T-helper 1 cell (primary cell): ENCODE data around the gene DECR2.
"Not testable (repeated sequence)": the region's sequence is repeated elsewhere in the genome, so short reads cannot be mapped to it uniquely, and the experiment has no call there.

Experiments
- DNase-seq, 5 donors: peaks; one replicate each; pipeline ENCODE4 v3.0.0-alpha.2; 2012 to 2020

DECR2 gene

DNA sequence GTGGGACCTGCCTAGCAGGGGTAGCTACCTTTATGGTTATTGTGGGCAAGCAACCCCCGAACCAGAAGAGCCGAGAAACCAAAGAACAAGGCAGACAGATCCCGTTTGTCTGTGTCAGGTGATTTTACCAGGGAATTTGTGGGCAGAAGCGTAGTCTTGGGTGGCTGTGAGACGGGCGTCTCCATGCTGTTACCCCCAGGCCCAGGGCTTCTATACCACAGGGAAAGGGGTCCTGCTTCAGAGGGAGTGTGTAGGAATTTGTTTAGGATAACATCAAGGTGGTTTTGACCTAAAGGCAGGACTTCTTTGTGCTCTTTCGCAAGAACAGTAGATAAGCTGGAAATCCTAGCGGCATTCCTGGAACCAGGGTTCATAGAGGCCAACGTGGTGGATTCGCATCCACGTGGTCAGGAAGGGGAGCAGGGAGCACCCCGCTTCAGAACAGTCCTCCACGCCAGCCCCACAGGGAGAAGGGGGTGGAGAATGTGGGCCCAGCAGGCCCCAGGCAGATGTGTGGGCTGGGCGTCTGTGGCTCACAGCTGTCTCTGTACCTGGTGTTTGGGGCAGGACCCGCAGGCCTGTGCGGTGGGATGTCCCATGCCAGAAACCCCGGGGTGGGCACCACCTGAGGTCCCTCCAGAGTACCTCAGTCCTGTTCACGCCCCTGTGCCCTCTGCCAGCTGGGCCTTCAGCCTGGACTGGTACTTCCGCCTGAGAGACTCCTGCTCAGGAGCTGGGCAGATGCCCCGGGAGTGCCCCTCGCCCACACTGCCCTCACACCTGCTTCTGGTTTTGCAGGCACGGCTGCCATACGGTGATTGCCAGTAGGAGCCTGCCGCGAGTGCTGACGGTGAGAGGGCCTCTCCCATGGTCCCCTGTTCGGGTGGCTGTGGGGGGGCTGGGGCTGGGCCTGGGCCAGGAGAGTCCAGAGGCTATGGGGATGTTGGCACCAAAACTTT is 4.1 kb downstream of the DECR2 start:
- no peak for DNase-seq

GRCh38 chr16:407253-407652 is 5.6 kb downstream of the DECR2 start:
- no peak for DNase-seq

GRCh38 chr16:410516-411178 is 9.0 kb downstream of the DECR2 start:
- no peak for DNase-seq

DNA sequence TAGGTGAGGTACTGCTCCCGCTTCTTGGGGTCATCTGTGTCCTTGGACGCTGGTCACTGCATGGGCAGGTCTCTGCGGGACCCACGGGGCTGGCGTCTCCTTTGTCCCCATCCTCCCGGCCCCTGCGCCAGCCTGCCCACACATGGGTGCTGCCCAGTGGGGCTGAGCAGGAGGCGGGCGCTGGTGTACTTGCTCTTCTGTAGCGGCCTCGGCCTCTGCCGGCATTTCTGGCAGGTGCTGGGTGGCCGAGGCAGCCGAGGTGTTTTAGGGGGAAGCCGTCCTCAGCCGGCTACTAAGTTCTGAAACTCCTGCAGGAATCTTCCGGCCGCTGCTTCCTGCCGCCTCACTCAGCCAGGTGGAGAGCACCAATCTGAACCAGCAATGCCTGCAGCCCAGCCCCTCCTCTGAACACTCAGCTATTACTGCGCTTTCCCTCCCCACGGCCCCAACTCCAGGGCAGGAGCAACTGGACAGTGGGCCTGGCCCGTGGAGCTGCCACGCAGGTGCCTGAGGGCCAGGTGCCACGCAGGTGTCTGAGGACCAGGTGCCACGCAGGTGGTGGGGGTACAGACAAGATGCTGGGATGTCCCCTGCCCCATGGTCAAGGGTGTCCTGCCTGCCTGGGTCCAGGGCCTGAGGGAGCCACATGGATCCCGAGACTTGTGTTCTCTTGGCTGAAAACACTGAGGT is 10.0 kb downstream of the DECR2 start:
- DNase-seq, result no peak

DNA sequence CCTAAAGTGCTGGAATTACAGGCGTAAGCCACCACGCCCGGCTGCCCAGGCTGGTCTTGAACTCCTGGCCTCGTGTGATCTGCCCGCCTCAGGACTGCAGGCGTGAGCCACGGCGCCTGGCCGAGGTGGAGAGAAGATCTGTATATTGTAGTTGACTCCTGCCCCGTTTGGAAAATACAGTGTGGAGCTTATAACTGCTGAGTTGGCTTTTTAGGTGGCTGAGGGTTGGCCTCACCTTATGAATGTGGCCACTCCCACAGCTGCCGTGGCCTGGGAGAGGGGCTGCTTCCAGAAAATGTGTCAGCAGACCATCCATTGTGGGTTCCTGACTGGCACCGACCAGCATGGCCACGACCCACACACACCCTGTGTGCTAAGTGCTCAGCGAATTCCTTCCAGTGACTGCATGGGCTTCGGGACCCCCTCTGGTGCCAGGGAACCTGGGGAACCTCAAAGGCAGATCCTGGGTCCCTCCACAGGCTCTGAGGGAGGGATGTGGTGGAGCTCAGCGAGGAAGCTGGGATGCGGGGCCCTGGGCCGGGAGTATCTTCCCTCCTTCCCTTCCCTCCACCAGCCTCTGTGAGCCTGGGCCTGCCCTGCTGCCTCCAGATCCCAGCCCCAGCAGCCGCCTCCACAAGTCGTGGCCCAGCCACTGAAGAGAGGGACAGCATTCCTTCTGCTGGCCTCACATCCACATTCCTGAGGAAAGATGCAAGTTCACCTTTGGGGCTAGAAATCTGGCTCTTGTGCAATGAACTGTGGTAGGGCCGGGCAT is 12.9 kb downstream of the DECR2 start:
- DNase-seq, result no peak

DNA sequence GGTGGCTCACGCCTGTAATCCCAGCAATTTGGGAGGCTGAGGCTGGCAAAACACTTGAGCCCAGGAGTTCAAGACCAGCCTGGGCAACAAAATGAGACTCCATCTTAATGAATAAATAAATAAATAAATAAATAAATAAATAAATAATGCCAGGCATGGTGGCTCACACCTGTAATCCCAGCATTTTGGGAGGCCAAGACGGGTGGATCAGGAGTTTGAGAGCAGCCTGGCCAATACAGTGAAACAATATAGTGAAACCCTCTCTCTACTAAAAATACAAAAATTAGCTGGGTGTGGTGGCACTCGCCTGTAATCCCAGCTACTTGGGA is 13.4 kb downstream of the DECR2 start:
- not testable (repeated sequence) for DNase-seq

- DNase-seq, result not testable (repeated sequence)
Measured at GRCh38 chr16:422179-422578, 20.5 kb downstream of the DECR2 start.

DNA sequence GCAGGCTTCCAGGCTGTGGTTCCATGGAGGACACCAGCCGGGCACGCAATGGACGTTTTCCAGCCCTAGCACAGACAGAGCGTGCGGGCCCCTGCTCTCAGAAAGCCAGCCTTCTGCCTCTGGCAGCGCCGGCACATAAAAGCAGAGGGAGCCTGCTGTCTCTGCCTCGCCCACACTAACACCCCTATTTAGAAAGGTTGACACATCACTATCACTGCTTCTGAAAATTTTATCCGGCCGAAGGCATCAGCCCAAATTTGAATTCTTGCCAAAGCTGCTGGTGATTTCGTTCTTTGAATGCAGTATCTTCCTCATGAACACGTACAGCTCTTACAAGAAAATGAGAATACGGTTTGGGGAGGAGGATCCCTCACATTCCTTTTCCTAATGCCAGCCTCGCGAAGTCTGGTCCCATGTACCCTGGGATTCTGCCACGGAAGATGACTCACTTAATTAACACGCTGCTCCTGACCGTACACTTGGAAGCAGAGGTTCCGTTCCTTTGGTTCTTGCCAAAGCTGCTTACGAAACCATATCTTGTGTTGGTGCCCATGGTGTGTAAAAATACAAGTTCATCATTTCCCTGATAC is 22.4 kb downstream of the DECR2 start:
- no peak for DNase-seq

DNA sequence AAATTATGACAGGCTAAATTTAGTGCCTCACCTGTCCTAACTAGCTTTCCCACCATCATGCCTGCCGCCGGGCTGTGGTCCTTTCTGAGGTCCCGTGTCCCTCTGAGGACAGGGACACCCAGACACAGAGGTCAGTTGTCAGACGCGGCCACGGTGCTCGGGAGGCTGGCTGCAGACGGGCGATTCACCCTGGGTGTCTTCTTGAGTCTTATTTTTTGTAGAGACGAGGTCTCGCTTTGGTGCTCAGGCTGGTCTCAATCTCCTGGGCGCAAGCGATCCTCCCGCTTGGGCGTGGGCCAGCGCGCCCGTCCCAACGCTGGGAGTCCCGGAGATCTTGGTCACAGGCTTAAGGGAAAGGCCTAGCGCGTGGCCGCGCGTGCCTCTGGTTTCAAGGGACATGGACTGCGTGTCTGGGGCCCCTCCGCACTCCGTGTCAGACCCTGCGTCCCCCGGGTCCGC is 23.0 kb downstream of the DECR2 start:
- DNase-seq, result no peak

DNA sequence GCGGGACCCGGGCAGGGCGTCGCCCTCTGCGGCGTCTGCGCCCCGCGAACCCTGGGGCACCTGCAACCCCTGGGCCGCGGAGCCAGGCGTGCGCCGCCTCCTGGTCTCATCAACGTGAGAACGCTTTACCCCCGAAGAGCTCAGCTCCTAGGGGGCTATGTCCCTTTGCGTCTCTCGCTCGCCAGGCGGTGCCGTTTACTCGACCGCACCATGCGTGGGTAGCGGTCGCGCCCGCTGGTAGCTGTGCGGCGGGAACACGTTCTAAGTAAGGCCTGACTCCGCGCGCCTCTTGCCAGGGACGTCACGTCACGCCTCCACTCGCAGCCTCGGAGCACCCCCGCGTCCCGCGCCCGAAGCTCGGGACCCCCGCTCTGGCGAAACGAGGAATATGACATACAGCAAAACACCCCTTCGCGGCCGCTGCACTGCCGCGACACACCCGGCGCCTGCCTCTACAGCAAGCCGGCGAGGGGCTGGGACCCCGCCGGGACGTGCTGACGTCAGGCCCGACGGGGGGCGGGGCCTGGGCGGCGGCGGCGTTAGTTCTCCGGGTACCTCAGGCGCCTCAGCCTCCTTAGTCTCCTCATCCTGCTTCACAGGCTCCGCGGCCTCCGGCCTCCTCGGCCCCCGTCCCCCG is 23.5 kb downstream of the DECR2 start, which contains the start of gene RAB11FIP3:
Gene RAB11FIP3 (plus strand): TSS at position 568 of the 637 bp plus-strand sequence. CDS start 358 bp downstream, outside the sequence.
- peak; percentile 63 to 89 (median 71) for DNase-seq

- DNase-seq, result peak in 1 of 5 donors; percentile 55
Measured at GRCh38 chr16:425740-426114, 24.0 kb downstream of the DECR2 start.

DNA sequence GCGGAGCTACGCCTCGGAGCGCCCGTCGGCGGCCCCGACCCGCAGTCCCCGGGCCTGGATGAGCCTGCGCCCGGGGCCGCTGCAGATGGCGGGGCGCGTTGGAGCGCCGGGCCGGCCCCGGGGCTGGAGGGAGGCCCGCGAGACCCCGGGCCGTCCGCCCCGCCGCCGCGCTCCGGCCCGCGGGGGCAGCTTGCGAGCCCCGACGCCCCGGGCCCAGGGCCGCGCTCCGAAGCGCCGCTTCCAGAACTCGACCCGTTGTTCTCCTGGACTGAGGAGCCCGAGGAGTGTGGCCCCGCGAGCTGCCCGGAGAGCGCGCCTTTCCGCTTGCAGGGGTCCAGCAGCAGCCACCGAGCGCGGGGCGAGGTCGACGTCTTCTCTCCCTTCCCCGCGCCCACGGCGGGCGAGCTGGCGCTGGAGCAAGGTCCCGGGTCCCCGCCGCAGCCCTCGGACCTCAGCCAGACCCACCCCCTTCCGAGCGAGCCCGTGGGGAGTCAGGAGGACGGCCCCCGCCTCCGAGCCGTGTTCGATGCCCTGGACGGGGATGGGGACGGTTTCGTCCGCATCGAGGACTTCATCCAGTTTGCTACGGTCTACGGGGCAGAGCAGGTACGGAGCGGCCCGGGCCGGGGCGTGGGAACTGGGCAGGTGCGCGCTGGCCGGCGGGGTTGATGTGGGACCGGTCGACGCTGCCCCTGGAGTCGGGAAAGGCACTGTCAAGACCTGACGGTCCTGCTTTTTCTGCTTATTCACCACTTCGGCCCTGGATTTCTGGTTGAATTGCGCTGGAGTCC is 24.6 kb downstream of the DECR2 start:
- no peak for DNase-seq

- no peak for DNase-seq
Measured at GRCh38 chr16:426906-427249, 25.2 kb downstream of the DECR2 start.

- DNase-seq, result no peak
Measured at GRCh38 chr16:427250-427649, 25.6 kb downstream of the DECR2 start.

DNA sequence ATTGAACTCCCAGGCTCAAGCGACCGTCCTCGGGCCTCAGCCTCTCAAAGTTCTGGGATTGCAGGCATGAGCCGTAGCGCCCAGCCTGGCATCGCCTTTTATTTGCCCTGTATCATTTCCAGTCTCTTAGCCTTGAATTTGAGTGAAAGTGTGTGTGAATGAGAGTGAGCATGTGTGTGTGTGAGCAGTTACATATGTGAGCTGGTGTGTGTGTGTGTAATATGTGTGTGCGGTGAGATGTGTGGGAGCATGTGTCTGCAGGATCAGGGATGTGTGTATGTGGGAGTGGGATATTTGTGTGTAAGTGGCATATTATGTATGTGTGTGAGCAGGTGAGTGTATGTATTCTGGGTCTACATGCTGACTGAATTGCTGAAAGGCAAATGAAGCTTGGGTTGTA is 29.2 kb downstream of the DECR2 start:
- DNase-seq, result no peak

- DNase-seq, result no peak
Measured at GRCh38 chr16:440627-441026, 38.9 kb downstream of the DECR2 start.

GRCh38 chr16:441447-441846 is 39.8 kb downstream of the DECR2 start:
- DNase-seq, result no peak

- no peak for DNase-seq
Measured at GRCh38 chr16:442976-443375, 41.3 kb downstream of the DECR2 start.

DNA sequence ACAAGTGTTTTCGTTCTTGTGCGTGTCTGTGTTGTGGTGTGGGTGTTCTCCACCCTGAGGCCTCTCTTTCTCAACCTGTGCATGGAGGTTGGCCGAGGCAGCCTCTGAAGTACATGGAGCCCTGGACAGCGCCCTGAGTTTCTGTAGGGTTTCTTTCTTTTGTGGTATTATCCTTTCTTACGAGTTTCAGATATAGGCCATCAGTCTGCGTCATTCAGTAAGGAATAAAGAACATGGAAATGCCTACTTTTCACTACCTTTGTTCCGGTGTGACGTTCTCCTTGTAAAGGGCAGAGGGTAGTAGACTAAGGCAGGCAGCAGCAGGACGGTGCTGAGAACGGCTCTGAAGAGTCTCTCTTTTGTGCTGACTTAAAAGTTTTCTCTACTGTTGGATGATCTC is 42.3 kb downstream of the DECR2 start:
- no peak for DNase-seq

DNA sequence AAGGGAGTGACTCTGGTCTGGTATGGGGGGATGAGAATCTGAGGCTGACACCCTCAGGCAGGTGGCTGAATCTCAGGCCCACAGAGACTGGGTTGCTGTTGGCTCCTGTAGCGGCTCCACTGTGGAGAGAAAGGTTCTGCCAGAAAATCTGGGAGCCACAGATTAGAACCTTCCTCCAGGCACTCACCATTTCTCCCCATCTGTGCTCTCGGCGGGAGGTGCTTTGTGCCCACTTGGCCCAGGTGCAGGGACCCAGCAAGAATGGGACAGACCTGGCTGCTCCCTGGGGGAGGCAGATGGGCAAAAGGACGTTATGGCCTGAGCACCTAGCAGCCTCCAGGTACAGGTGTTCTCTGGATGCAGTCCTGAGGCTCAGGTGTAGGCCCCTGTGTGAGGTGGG is 43.9 kb downstream of the DECR2 start:
- no peak for DNase-seq

DNA sequence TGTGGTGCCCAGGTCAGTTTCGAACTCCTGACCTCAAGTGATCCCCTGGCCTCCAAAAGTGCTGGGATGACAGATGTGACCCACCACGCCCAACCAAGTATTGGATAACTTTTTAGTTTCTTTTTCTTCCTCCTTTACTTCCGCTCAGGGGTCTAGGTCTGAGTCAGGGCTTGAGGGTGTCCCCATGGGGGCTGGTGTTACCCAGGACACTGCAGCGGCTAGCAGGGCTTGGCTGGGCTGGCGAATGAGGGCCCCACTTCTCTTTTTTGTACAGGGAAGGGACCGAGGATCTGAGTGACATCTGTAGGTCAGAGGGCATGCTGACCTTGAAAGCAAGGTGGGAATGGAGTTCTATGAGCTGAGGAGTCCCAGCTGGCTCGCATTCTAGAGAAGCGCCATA is 48.7 kb downstream of the DECR2 start:
- no peak for DNase-seq
